Measurements from ENCODE around the gene ZNF764.

Gene ZNF764

GRCh38 chr16:30570636-30571444 is 12.7 kb upstream of the ZNF764 start:
- DNase-seq (ENCODE audit: low read depth in 2 of 2) = no peak

DNA sequence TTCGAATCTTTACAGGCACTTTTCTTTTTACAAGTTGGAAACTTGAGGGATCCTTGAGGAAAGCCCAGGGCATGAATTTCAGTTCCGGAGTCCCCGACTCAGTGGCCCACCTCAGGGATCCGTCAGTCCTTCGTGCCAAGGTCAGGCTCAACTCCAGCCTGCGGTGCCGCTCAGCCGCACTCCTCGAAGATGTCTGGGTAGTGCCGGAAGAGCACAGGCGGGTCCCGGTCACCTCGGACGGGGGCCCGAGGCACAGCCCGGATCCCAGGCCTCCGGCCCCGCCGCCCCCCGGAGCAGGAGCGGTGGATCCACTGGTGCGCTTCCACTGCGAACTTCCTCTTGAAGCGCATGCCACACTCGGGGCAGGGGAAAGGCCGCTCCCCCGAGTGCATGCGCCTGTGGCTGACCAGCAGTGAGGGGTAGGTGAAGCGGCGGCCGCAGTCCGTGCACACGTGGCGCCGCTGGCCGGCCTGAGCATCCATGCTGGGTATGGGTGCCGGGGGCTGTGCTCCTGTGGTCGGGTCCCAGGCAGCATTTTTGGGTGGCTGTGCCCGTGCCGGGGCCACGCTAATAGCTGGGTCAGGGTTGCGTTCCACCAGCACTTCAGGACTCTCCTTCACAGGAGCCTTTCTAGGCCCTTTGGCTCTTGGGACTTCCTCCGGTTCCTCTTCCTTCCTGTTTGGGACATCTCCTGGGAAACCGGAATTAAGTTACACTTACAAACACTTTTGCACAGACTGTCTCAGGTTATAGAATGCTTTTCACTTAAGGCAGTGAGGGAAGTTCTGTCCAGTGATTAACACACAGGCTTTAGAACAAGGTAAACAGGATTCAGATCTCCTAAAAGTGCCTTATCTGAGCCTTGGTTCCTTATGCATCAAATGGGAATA is 11.8 kb upstream of the ZNF764 start:
- no peak for DNase-seq (ENCODE audit: low read depth in 2 of 2)

DNA sequence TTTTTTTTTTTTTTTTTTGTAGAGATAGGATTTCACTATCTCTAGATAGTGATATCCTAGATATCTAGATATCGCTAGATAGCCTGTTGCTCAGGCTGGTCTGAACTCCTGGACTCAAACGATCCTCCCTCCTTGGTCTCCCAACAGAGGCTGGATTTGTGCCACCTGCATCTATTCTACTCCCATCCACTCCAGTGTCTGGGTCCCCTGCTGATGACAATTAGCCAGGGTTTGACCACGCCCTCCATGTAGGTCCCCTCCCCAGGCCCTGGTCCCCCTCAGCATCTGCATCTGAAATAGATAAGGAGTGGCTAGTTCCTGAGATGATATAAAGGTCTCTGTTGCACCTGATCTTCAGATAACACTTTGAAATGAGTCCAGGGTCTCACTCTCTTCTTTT is 11.1 kb upstream of the ZNF764 start:
- no peak for DNase-seq (ENCODE audit: low read depth in 2 of 2)

GRCh38 chr16:30567991-30568638 is 9.9 kb upstream of the ZNF764 start:
- peak; percentile 23 to 26 for DNase-seq (ENCODE audit: low read depth in 2 of 2)

- DNase-seq (ENCODE audit: low read depth in 2 of 2) = no peak
Measured at GRCh38 chr16:30567160-30567990, 9.2 kb upstream of the ZNF764 start.

DNA sequence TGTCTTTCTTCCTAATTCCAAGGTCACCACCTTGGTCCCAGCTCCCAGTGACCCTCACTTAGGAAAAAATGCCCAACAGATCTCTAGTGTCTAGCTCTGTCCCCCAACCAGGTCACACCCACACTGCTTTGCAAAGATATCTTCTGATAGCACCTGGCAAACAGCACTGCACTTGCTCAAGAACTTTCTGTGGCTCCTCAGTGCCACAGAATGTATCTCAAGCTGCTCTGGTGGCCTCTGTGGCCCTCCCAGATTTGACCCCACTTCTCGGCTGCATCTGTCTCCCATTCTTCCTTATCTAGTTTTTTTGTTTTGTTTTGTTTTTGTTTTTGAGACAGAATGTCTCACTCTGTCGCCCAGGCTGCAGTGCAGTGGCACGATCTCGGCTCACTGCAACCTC is 8.4 kb upstream of the ZNF764 start:
- no peak for DNase-seq (ENCODE audit: low read depth in 2 of 2)

GRCh38 chr16:30565984-30566383 is 7.8 kb upstream of the ZNF764 start:
- no peak for DNase-seq (ENCODE audit: low read depth in 2 of 2)

GRCh38 chr16:30565526-30565925 is 7.4 kb upstream of the ZNF764 start:
- no peak for DNase-seq (ENCODE audit: low read depth in 2 of 2)

DNA sequence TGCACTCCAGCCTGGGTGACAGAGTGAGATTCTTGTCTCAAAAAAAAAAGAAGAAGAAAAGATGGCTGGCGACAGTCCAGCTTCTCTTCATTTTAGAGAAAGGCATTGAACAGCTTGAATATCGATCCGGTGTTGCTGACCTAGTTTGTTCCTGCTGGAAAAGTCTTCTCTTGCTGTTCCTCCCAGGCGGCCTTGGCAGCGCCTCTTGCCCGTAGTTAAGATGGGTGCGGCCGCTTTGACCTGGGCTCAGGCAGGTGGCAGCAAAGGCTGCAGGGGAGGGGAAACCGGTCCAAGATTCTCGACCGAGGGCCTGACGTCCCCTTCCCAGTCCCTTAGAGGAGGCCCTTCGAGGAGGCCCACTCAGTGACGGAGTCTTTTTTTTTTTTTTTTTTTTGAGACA is 3.8 kb upstream of the ZNF764 start:
- no peak for DNase-seq (ENCODE audit: low read depth in 2 of 2)

DNA sequence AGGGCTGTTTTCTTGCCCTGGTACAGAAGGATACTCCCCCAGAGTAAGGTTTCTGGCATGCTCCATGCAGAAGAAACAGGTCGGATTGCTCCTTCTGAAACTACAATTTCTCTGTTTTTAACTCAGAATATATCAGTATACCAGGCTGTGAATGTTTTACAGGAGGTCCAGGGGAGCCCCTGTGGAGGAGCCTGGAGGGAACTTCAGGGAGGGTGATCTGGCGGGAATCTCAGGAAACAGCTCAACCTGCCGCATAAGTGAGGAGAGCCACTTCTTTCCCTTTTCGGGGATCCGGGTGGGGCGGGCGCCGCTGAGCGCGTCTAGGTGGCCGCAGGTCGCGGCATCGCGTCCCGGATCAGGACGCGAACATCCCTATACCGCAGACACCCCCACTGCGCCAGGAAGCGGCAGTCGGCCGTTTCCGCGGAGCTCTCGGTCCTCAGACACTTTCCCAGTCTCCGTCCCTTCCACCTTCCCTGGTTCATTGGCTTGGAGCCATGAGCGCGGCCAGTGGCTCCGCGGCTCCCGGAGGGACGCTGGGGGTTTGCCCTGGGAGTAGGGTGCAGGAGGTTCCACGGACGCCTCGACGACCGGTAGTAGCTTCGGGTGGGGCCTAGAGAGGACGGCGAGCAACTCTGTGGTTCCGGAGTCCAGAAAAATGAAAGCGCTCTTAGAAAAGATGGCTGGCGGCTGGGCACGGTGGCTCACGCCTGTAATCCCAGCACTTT is 3.1 kb upstream of the ZNF764 start:
- DNase-seq (ENCODE audit: low read depth in 2 of 2) = no peak

DNA sequence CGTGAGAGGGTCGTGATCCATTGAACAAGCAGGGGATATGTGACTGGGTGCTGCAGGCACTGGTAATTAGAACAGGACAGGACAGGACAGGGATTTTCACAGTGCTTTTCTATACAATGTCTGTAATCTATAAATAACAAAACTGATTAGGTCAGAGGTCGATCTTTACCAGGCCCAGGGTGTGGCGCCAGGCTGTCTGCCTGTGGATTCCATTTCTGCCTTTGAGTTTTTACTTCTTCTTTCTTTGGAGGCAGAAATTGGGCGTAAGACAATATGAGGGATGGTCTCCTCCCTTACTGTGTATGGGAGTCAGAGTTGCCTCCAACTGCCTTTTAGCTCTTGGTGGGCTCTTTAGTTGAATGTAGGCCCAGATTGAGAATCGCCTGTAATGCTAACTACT is 1.5 kb upstream of the ZNF764 start:
- DNase-seq (ENCODE audit: low read depth in 2 of 2) = no peak

DNA sequence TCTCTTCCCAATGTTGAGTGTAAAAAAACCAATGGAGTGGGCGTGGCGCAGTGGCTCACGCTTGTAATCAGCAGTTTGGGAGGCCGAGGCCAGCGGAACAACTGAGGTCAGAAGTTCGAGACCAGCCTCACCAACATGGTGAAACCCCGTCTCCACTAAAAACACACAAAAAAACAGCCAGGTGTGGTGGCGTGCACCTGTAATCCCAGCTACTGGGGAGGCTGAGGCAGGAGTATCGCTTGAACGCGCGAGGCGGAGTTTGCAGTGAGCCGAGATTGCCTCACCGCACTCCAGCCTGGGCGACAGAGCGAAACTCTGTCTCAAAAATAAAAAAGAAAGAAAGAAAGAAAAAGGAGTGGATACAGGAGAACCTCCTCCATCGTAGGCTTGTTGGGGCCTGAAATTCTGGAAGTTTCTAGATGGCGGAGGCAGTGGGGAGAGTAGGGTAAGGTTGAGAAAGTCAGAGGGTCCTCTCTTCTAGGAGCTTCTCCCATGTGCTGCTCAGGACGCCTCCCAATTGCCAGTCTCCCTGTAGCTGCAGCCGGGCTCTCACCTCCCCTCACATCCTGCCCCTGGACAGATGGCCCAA is 709 bp upstream of the ZNF764 start:
- DNase-seq (ENCODE audit: low read depth in 2 of 2) = no peak

DNA sequence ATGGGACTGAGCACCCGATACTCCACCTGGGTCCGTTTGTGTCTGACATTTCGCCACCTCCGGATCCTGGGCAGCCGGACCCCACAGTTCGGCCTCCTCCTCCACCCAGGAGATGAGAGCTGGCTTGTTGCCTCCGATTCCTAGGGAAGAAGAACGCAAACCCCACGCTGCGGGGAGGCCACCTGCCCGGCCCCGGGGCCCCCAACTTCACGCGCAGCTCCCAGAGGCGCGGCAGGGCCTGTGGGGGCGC is 542 bp downstream of the ZNF764 start:
- DNase-seq (ENCODE audit: low read depth in 2 of 2) = no peak

DNA sequence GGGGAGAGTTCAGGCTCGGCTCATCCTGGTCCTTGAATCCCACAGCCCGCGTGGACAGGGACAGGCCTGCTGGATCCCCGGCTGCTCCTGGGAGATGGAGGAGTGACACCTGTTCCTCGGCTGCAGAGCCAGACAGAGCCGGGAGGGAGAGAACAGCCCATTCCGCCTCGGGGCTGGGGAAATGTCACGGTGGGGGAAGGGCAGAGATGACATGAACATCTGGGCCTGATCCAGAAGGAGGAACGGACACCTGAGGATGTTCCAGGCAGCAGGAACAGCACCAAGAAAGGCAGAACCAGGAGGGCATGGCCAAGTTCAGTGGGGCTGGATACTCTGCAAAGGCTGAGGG is 2.1 kb downstream of the ZNF764 start:
- DNase-seq (ENCODE audit: low read depth in 2 of 2) = no peak

GRCh38 chr16:30555315-30556124 is 2.7 kb downstream of the ZNF764 start:
- no peak for DNase-seq (ENCODE audit: low read depth in 2 of 2)

DNA sequence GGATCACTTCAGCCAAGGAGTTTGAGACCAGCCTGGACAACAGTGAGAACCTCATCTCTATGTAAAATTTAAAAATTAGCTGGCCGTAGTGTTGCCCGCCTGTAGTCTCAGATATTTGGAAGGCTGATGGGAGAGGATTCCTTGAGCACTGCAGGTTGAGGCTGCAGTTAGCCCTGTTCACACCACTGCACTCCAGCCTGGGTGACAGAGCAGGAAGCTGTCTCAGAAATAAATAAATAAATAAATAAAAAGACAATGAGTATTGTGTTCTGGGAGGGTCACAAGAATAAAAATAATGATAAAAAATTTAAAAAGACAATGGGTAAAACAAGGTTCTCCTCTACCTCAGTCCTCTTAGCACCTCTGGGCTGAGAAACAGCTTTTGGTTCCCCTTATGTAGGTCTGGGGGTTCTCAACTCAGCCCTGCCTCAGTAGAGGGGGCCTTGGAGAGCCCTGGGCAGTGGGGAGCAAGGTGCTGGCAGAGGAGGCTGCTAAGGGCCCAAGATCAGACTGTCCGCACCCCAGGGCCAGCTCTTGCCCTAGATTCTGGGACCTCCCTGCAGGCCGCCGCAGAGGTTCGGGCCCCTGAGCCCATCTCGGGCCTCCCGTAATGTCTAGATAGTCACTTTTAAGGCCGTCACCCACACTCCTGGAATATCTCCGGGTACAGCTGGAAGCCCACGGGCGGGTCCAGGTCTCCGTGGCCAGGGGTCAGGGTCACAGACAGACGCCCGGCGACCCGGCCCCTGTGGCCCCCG is 3.4 kb downstream of the ZNF764 start:
- DNase-seq (ENCODE audit: low read depth in 2 of 2) = no peak

DNA sequence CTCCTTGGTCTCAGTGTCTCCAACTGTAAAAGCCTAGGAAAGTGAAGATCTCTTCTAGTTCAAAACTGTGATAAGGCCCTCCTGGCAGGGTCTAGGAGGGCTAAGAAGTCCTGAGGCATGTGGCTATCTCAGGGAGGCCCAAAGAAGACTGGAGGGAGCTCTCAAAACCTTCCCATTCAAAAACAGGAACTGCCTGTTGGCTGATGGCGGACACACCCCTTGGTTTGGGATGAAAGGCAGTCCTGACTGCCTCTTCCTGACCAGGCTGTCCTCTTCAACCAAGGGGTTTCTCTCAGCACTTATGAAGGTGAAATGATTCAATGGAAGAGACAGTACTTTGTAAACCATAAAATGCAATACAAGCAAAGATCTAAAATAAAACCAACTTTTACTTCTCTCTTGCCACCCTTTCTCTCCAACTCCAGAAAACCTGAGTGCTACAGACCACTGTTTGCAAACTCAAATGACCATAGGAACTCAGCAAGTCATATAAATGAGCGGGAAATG is 4.7 kb downstream of the ZNF764 start:
- DNase-seq (ENCODE audit: low read depth in 2 of 2) = no peak

DNA sequence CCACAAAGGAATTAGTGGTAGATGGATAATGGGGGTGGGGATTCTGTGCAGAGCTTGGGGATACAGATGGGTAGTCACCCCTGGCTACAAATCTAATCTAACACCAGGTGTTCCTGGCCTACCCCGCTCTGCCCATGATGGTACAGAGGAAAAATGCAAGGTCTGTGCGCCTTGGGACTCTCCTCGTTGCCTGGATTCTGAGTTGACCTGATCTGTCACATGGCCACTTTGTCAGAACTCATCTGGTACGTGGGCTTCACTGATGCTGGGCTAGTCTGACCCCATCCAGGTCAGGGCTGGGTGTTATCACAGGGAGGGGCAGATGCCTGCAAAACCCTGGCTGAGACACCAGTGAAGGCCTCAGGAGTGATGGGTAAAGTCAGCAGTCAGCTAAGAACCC is 5.2 kb downstream of the ZNF764 start:
- no peak for DNase-seq (ENCODE audit: low read depth in 2 of 2)

GRCh38 chr16:30551781-30552180 is 6.4 kb downstream of the ZNF764 start:
- DNase-seq (ENCODE audit: low read depth in 2 of 2) = no peak

Measured in fibroblast of skin of left biceps (primary cell).